OCI-LY1 (cell line): ENCODE measurements around the gene CLIP3.

Experiments used
- CTCF ChIP-seq: fragments of 200-600 bp; sonication (generic), shearing (Covaris generic); IDR thresholded peaks from 2 replicates; pipeline ENCODE4 v1.5.1; 2017; ENCODE audit warnings: mild to moderate bottlenecking, antibody characterized with exemption, low read length, moderate library complexity, mixed read lengths
- EZH2 ChIP-seq: fragments of 200-600 bp; sonication (generic), shearing (Covaris generic); IDR thresholded peaks from 2 replicates; pipeline ENCODE4 v1.8.0; 2017; ENCODE audit warnings: borderline replicate concordance, mixed run types, mild to moderate bottlenecking, antibody characterized with exemption, low read length, moderate library complexity, mixed read lengths

- TF ChIP-seq CTCF, result no peak
- no peak for TF ChIP-seq EZH2
Observed at GRCh38 chr19:35978832-35979365, 53.8 kb downstream of the CLIP3 start.
